Astrocyte (in vitro differentiated cells and primary cell): Measurements from ENCODE around the gene COL28A1. TPM values are rescaled to one million over a fixed set of nuclear protein-coding genes. Genes with fewer than 3 reads are reported as not detected.

Experiments used
- DNase-seq: peaks from one replicate; pipeline ENCODE4 v3.0.0-alpha.2; 2010; ENCODE audit warnings: low read depth
- FAIRE-seq: peaks from 2 replicates; lab custom pipeline; 2011; peaks lifted over from hg19 to GRCh38; lab: Jason Lieb, UNC
- H2AFZ ChIP-seq: 2 replicates; pipeline ENCODE4 v1.6.0; 2012; ENCODE audit warnings: low read depth, low read length, inconsistent platforms
- H3K27ac ChIP-seq: 2 replicates; pipeline ENCODE4 v1.5.1; 2011; ENCODE audit warnings: low read depth, low read length, inconsistent platforms
- H3K27me3 ChIP-seq: 2 replicates; pipeline ENCODE4 v1.6.0; 2011; ENCODE audit warnings: low read length, inconsistent platforms; ENCODE audit not compliant: insufficient read depth
- H3K36me3 ChIP-seq: 2 replicates; pipeline ENCODE4 v1.5.1; 2011; ENCODE audit warnings: low read length, inconsistent platforms; ENCODE audit not compliant: insufficient read depth
- H3K4me1 ChIP-seq: 2 replicates; pipeline ENCODE4 v1.5.1; 2011; ENCODE audit warnings: low read length, inconsistent platforms; ENCODE audit not compliant: insufficient read depth
- H3K4me2 ChIP-seq: 2 replicates; pipeline ENCODE4 v1.6.0; 2012; ENCODE audit warnings: low read length, inconsistent platforms
- H3K4me3 ChIP-seq: 2 replicates; pipeline ENCODE4 v1.5.1; 2011; ENCODE audit warnings: low read depth, mild to moderate bottlenecking, low read length, inconsistent platforms; ENCODE audit not compliant: insufficient read depth
- H3K79me2 ChIP-seq: 2 replicates; pipeline ENCODE4 v1.6.0; 2012; ENCODE audit warnings: mild to moderate bottlenecking, low read length, inconsistent platforms; ENCODE audit not compliant: insufficient read depth
- H3K9ac ChIP-seq: 2 replicates; pipeline ENCODE4 v1.6.0; 2012; ENCODE audit warnings: mild to moderate bottlenecking, low read length, inconsistent platforms
- H3K9me3 ChIP-seq: 2 replicates; pipeline ENCODE4 v1.5.1; 2012; ENCODE audit warnings: low read depth, mild to moderate bottlenecking, low read length, inconsistent platforms; ENCODE audit not compliant: insufficient read depth
- H4K20me1 ChIP-seq: 2 replicates; pipeline ENCODE4 v1.6.0; 2012; ENCODE audit warnings: low read length, inconsistent platforms; ENCODE audit not compliant: insufficient read depth
- H3K27ac Mint-ChIP-seq: one replicate; pipeline ENCODE4 v1.8.0; 2021; ENCODE audit warnings: mild to moderate bottlenecking, mixed read lengths; ENCODE audit not compliant: unreplicated experiment
- H3K27me3 Mint-ChIP-seq: one replicate; pipeline ENCODE4 v1.8.0; 2021; ENCODE audit warnings: low read depth, mixed read lengths; ENCODE audit not compliant: unreplicated experiment
- H3K36me3 Mint-ChIP-seq: one replicate; pipeline ENCODE4 v1.8.0; 2021; ENCODE audit warnings: low read depth, mixed read lengths; ENCODE audit not compliant: unreplicated experiment
- H3K4me1 Mint-ChIP-seq: one replicate; pipeline ENCODE4 v1.8.0; 2021; ENCODE audit warnings: low read depth, mixed read lengths; ENCODE audit not compliant: unreplicated experiment
- H3K4me3 Mint-ChIP-seq: one replicate; pipeline ENCODE4 v1.8.0; 2021; ENCODE audit warnings: mild to moderate bottlenecking, moderate library complexity, mixed read lengths; ENCODE audit not compliant: unreplicated experiment
- H3K9me3 Mint-ChIP-seq: one replicate; pipeline ENCODE4 v1.8.0; 2021; ENCODE audit warnings: mild to moderate bottlenecking, mixed read lengths; ENCODE audit not compliant: unreplicated experiment
- EZH2 ChIP-seq: IDR thresholded peaks from 2 replicates; pipeline ENCODE4 v1.6.1; 2012; ENCODE audit warnings: mild to moderate bottlenecking, low read length, inconsistent platforms; ENCODE audit not compliant: insufficient read depth
- total RNA-seq: library from RNA; stranded (reverse); gene quantifications from 2 replicates; pipeline ENCODE4 v1.2.1, GENCODE V29; 2021
- TF ChIP-seq, protein P1 (sequence below): IDR thresholded peaks from 2 replicates; pipeline ENCODE4 v1.5.1; 2011; ENCODE audit warnings: low read depth, mild to moderate bottlenecking, inconsistent platforms, low read length, moderate library complexity; ENCODE audit not compliant: insufficient read depth

Gene COL28A1
- total RNA-seq, 1 donor from 2014 or later = 0.11 TPM

DNA sequence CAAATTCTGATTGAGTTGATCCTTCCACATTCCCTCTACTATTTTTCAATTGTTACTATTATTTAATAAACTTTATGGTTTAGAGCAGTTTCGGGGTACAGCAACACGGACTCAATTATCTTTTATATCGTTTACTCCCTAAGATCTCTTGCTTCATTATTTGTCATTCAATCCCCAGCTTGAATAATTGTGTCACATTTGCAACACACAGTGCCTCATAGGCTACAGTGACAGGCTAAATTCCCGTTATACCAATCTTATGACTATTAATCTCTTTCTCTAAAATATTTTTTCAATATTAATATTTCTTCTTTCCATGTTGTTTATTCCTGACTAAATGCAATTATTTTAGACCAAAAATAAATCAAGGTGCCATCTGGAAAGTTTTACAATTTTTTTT, 4.0 kb upstream of the COL28A1 start:
- H3K9ac ChIP-seq = no peak overlapping the region
- no peak overlapping the region for H3K27ac ChIP-seq
- no peak overlapping the region for H3K27ac Mint-ChIP-seq
- H3K9me3 Mint-ChIP-seq = no peaks in the 10 kb centered on the region
- no peaks in the 10 kb centered on the region for H3K27me3 Mint-ChIP-seq
- H2AFZ ChIP-seq = no peak overlapping the region
- FAIRE-seq (no peak), DNase-seq (no peak)
- no peaks in the 10 kb centered on the region for H3K9me3 ChIP-seq
- no peaks in the 10 kb centered on the region for H3K79me2 ChIP-seq
- no peaks in the 10 kb centered on the region for H4K20me1 ChIP-seq
- no peak overlapping the region for H3K4me2 ChIP-seq
- no peaks in the 10 kb centered on the region for H3K36me3 ChIP-seq
- no peaks in the 10 kb centered on the region for H3K4me1 Mint-ChIP-seq
- H3K4me3 Mint-ChIP-seq = no peak overlapping the region
- no peaks in the 10 kb centered on the region for H3K27me3 ChIP-seq
- no peak for TF ChIP-seq EZH2
- TF ChIP-seq, protein P1, sequence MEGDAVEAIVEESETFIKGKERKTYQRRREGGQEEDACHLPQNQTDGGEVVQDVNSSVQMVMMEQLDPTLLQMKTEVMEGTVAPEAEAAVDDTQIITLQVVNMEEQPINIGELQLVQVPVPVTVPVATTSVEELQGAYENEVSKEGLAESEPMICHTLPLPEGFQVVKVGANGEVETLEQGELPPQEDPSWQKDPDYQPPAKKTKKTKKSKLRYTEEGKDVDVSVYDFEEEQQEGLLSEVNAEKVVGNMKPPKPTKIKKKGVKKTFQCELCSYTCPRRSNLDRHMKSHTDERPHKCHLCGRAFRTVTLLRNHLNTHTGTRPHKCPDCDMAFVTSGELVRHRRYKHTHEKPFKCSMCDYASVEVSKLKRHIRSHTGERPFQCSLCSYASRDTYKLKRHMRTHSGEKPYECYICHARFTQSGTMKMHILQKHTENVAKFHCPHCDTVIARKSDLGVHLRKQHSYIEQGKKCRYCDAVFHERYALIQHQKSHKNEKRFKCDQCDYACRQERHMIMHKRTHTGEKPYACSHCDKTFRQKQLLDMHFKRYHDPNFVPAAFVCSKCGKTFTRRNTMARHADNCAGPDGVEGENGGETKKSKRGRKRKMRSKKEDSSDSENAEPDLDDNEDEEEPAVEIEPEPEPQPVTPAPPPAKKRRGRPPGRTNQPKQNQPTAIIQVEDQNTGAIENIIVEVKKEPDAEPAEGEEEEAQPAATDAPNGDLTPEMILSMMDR = no peak
- H3K36me3 Mint-ChIP-seq = no peaks in the 10 kb centered on the region
- H3K4me1 ChIP-seq = no peaks in the 10 kb centered on the region
- H3K4me3 ChIP-seq = no peak overlapping the region

DNA sequence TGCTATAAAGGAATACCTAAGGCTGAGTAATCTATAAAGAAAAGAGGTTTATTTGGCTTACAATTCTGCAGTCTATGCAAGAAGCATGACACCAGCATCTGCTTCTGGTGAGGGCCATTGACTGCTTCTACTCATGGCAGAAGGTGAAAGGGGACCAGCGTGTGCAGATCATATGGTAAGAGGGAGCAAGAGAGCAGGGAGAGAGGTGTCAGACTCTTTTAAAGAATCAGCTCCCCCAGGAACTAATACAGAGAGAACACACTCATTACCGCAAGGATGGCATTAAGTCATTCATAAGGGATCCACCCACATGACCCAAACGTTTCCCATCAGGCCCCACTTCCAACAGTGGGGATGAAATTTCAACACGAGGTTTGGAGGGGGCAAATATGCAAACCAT, 3.5 kb upstream of the COL28A1 start:
- Histone ChIP-seq H3K4me3 (no peak overlapping the region), H4K20me1 (no peaks in the 10 kb centered on the region), H3K27me3 (no peaks in the 10 kb centered on the region), H3K4me1 (no peaks in the 10 kb centered on the region), H3K4me2 (no peak overlapping the region), H3K9me3 (no peaks in the 10 kb centered on the region), H3K36me3 (no peaks in the 10 kb centered on the region), H3K9ac (no peak overlapping the region), H3K79me2 (no peaks in the 10 kb centered on the region), H3K27ac (no peak overlapping the region), H2AFZ (no peak overlapping the region)
- DNase-seq (no peak), FAIRE-seq (no peak)
- H3K27ac Mint-ChIP-seq = no peak overlapping the region
- H3K4me1 Mint-ChIP-seq = no peaks in the 10 kb centered on the region
- no peaks in the 10 kb centered on the region for H3K27me3 Mint-ChIP-seq
- H3K4me3 Mint-ChIP-seq = no peak overlapping the region
- no peaks in the 10 kb centered on the region for H3K36me3 Mint-ChIP-seq
- TF ChIP-seq, protein P1 = no peak
- no peak for TF ChIP-seq EZH2
- H3K9me3 Mint-ChIP-seq = no peaks in the 10 kb centered on the region

DNA sequence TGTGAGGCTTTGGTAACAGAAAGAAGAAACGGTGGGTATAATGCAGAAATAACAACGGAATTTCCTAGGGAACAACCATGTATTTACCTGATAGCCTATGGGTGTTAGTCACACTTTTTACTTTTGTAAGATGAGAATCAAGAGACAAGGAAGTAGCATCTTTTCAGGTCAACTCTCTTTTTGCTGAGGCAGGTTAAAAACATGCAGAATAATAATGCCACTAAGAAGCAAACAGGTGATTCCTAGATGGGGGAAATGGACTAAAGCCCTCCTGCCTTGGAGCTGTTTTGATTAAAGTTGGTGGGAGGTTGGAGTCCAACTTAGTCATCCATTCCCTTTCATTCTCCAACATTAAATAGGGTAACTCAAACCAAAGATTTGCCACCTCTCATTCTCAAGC, 2.0 kb upstream of the COL28A1 start:
- Histone ChIP-seq H3K27ac (no peak overlapping the region), H3K4me2 (no peak overlapping the region), H3K79me2 (no peaks in the 10 kb centered on the region), H3K9ac (no peak overlapping the region), H3K4me3 (no peak overlapping the region), H3K9me3 (no peaks in the 10 kb centered on the region), H3K4me1 (no peaks in the 10 kb centered on the region), H4K20me1 (no peaks in the 10 kb centered on the region), H2AFZ (no peak overlapping the region), H3K27me3 (no peaks in the 10 kb centered on the region), H3K36me3 (no peaks in the 10 kb centered on the region)
- H3K4me3 Mint-ChIP-seq = no peak overlapping the region
- no peaks in the 10 kb centered on the region for H3K36me3 Mint-ChIP-seq
- DNase-seq (no peak), FAIRE-seq (peak; percentile 5)
- H3K27ac Mint-ChIP-seq = no peak overlapping the region
- no peaks in the 10 kb centered on the region for H3K4me1 Mint-ChIP-seq
- TF ChIP-seq EZH2 = no peak
- TF ChIP-seq, protein P1 = no peak
- no peaks in the 10 kb centered on the region for H3K27me3 Mint-ChIP-seq
- no peaks in the 10 kb centered on the region for H3K9me3 Mint-ChIP-seq
